Uterus (tissue), 4 donors: ENCODE measurements around the gene CIAO3. TPM values are rescaled to one million over a fixed set of nuclear protein-coding genes. Genes with fewer than 3 reads are reported as not detected.
"Not testable (repeated sequence)": the region's sequence is repeated elsewhere in the genome, so short reads cannot be mapped to it uniquely, and the experiment has no call there.

Experiments used
- DNase-seq, 2 donors: peaks; one replicate each; pipeline ENCODE4 v3.0.0-alpha.2; 2019 to 2020
- H3K27ac ChIP-seq, 2 donors: fragments of 200-600 bp; sonication (generic); 1 replicate in 1 of 2; 2 replicates in 1 of 2; pipeline ENCODE4 v1.5.1; 2016 to 2018
- H3K27me3 ChIP-seq, 2 donors: fragments of 200-600 bp; sonication (generic); one replicate each; pipeline ENCODE4 v1.5.1; 2018 to 2019; ENCODE audit warnings: control low read depth in 1 of 2
- H3K36me3 ChIP-seq, 2 donors: fragments of 200-600 bp; sonication (generic); one replicate each; pipeline ENCODE4 v1.5.1; 2019; ENCODE audit warnings: control low read depth in 1 of 2
- H3K4me1 ChIP-seq, 2 donors: fragments of 200-600 bp; sonication (generic); one replicate each; pipeline ENCODE4 v1.5.1; 2018 to 2019; ENCODE audit warnings: control low read depth in 1 of 2
- H3K4me3 ChIP-seq, 2 donors: fragments of 200-600 bp; sonication (generic); 1 replicate in 1 of 2; 2 replicates in 1 of 2; pipeline ENCODE4 v1.5.1; 2018 to 2019; ENCODE audit warnings: mild to moderate bottlenecking in 1 of 2
- H3K9me3 ChIP-seq, 2 donors: fragments of 200-600 bp; sonication (generic); one replicate each; pipeline ENCODE4 v1.5.1; 2019; ENCODE audit warnings: control low read depth in 1 of 2
- POLR2A ChIP-seq, 2 donors: fragments of 450-650 bp; IDR thresholded peaks; one replicate each; pipeline ENCODE4 v1.6.1; 2016; ENCODE audit warnings: antibody characterized with exemption in 2 of 2, mild to moderate bottlenecking in 1 of 2, moderate library complexity in 1 of 2
- intact Hi-C: fragments of 100-400 bp; cut with DNase I; formaldehyde crosslinking; loops from one replicate; pipeline ENCODE4 v1.15.1; 2023; ENCODE audit warnings: low total_unique reads
- total RNA-seq, 4 donors: library from RNA; depleted of rRNA in 3 of 4; stranded (reverse); fragments of >200 nt in 3 of 4; gene quantifications; one replicate each; pipeline versions ENCODE4 v1.1.0 to v1.2.4, GENCODE V29; 2014 to 2023
- TF ChIP-seq, protein P1 (sequence below), 4 experiments: fragments of 200-600 bp in 2 of 4; fragments of 450-650 bp in 2 of 4; sonication (generic) in 2 of 4; IDR thresholded peaks; one replicate each; pipeline ENCODE4 v1.5.1; 2016 to 2019; ENCODE audit warnings: antibody characterized with exemption in 4 of 4, mild to moderate bottlenecking in 2 of 4, moderate library complexity in 1 of 4
- donor health status: DM: yes; HTN: yes; CAD: no.

CIAO3 gene
- total RNA-seq, 4 donors from 2014 or later, result 14.1 to 43.3 (median 25.0) TPM

DNA sequence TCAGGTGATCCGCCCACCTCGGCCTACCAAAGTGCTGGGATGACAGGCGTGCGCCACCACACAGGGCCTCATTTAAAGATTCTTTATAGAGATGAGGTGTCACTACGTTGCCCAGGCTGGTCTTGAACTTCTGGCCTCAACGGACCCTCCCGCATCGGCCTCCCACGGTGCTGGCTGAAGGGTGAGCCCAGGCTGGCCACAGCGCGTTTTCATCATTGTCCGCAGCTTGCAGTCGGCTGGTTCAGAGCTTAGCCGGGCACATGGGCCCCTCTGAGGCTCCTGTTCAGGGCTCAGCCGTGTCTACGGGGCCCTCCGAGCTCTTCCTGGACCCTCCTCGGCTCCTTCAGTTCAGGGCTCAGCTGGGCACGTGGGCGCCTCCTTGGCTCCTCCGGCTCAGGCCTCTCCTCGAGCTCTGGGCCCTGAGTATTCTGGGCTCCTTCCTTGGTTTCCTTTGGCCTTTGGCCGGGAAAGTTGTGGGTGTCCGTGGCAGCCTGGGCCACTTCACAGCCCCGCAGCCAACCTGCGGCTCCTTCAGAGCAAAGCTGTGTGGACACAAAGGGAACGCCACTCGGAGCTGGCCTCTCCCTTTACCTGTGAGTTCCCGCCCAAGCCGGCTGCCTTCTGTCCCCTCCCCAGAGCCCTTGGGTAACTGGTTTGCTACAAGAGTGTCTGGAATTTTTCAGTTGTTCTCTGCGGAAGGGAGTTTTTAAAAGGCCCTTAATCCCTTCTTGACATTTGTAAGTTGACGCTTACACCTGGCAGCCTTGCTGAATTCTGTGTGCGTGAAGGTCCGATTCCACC lies 18.5 kb upstream of the CIAO3 start:
- H3K4me3 ChIP-seq, result no peak overlapping the region
- H3K36me3 ChIP-seq, result no peaks in the 10 kb centered on the region
- peaks cover 0 to 6% of the 10 kb centered on the region in 2 donors for H3K4me1 ChIP-seq
- no peaks in the 10 kb centered on the region for H3K27me3 ChIP-seq
- TF ChIP-seq, protein P1, sequence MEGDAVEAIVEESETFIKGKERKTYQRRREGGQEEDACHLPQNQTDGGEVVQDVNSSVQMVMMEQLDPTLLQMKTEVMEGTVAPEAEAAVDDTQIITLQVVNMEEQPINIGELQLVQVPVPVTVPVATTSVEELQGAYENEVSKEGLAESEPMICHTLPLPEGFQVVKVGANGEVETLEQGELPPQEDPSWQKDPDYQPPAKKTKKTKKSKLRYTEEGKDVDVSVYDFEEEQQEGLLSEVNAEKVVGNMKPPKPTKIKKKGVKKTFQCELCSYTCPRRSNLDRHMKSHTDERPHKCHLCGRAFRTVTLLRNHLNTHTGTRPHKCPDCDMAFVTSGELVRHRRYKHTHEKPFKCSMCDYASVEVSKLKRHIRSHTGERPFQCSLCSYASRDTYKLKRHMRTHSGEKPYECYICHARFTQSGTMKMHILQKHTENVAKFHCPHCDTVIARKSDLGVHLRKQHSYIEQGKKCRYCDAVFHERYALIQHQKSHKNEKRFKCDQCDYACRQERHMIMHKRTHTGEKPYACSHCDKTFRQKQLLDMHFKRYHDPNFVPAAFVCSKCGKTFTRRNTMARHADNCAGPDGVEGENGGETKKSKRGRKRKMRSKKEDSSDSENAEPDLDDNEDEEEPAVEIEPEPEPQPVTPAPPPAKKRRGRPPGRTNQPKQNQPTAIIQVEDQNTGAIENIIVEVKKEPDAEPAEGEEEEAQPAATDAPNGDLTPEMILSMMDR (IDR thresholded peaks at IDR 0.05), result no peak
- no peak for TF ChIP-seq POLR2A (IDR thresholded peaks at IDR 0.05)
- DNase-seq, result no peak
- no peaks in the 10 kb centered on the region for H3K9me3 ChIP-seq
- intact Hi-C loops, result no loop called here
- H3K27ac ChIP-seq, result peak overlapping the region in 1 of 2 donors; percentile 53

- no peaks in the 10 kb centered on the region for H3K36me3 ChIP-seq
- H3K27ac ChIP-seq, result no peak overlapping the region
- TF ChIP-seq POLR2A (IDR thresholded peaks at IDR 0.05), result no peak
- TF ChIP-seq, protein P1 (IDR thresholded peaks at IDR 0.05), result no peak
- peaks cover 0 to 6% of the 10 kb centered on the region in 2 donors for H3K4me1 ChIP-seq
- H3K4me3 ChIP-seq, result no peak overlapping the region
- H3K9me3 ChIP-seq, result no peaks in the 10 kb centered on the region
- intact Hi-C loops, result no loop called here
- DNase-seq, result no peak
- H3K27me3 ChIP-seq, result no peaks in the 10 kb centered on the region
These were observed 15.6 kb upstream of the CIAO3 start for GRCh38 chr16:756428-756827.

- no peaks in the 10 kb centered on the region for H3K36me3 ChIP-seq
- H3K9me3 ChIP-seq, result no peaks in the 10 kb centered on the region
- no peak overlapping the region for H3K27ac ChIP-seq
- TF ChIP-seq, protein P1 (IDR thresholded peaks at IDR 0.05), result no peak
- TF ChIP-seq POLR2A (IDR thresholded peaks at IDR 0.05), result no peak
- no peak overlapping the region for H3K4me3 ChIP-seq
- H3K27me3 ChIP-seq, result no peaks in the 10 kb centered on the region
- no peaks in the 10 kb centered on the region for H3K4me1 ChIP-seq
- DNase-seq, result no peak
- intact Hi-C loops, result no loop called here
These were observed 13.9 kb upstream of the CIAO3 start for GRCh38 chr16:754656-755055.

DNA sequence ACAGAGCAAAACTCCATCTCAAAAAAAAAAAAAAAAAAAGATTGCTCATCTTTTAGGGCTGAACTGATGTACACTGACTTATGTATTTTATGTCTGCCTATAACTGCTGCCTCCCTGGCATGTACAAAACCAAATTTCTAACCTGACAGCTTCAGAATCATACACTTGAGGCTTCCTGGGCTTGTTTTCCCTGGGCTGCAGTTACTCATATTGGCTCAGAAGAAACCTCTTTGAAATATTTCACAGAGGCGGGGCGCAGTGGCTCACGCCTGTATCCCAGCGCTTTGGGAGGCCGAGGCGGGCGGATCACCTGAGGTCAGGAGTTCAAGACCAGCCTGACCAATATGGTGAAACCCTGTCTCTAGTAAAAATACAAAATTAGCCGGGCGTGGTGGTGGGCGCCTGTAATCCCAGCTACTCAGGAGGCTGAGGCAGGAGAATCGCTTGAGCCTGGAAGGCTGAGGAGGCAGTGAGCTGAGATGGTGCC lies 13.4 kb upstream of the CIAO3 start:
- DNase-seq, H3K4me3 ChIP-seq, H3K36me3 ChIP-seq, H3K9me3 ChIP-seq, H3K4me1 ChIP-seq, H3K27ac ChIP-seq, intact Hi-C loops, H3K27me3 ChIP-seq: not testable (repeated sequence)

DNA sequence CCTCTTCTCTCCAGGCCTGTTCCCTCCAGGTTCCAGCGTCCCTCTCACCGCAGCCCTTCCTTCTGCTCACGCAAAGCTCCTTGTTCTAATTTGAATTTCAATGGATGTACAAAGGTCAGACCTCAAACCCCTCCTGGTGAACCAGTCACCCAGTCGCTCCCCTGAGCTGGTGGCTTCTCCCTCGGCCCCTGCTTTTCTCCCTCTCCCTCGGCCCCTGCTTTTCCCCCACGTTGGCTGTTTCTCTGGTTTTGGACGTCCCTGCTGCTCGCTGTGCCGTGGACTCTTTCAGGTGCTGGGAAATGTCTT lies 11.2 kb upstream of the CIAO3 start:
- Histone ChIP-seq H3K4me3 (no peak overlapping the region), H3K27me3 (no peaks in the 10 kb centered on the region), H3K4me1 (no peaks in the 10 kb centered on the region), H3K27ac (no peak overlapping the region), H3K9me3 (no peaks in the 10 kb centered on the region), H3K36me3 (no peaks in the 10 kb centered on the region)
- DNase-seq, result no peak
- intact Hi-C loops, result no loop called here
- TF ChIP-seq POLR2A (IDR thresholded peaks at IDR 0.05), result no peak
- TF ChIP-seq, protein P1 (IDR thresholded peaks at IDR 0.05), result no peak
